Caco-2 (cell line): ENCODE measurements around the gene PTEN. TPM values are rescaled to one million over a fixed set of nuclear protein-coding genes. Genes with fewer than 3 reads are reported as not detected.

Source experiments
- BruUV-seq: library from RNA; stranded (reverse); fragments of 400-500 nt; replicated peaks from 2 replicates; lab custom pipeline; 2021; lab: Mats Ljungman, UMichigan
- CTCF ChIA-PET: fragments of 300-600 bp; sonication (Branson Sonifier 250); formaldehyde crosslinking; loops from one replicate; lab custom pipeline; 2022; ENCODE audit warnings: antibody characterized with exemption; lab: Charles Lee
- POLR2A ChIA-PET: fragments of 300-600 bp; sonication (Branson Sonifier 250); formaldehyde crosslinking; loops from one replicate; lab custom pipeline; 2022; ENCODE audit warnings: antibody characterized with exemption; lab: Charles Lee
- DNase-seq, 2 experiments: peaks; one replicate each; pipeline versions ENCODE4 v3.0.0 to v3.0.0-alpha.2; 2020 to 2022
- H3K27me3 ChIP-seq: replicated peaks from 2 replicates; pipeline ENCODE4 v1.6.0; 2011; ENCODE audit warnings: low read length; ENCODE audit not compliant: control insufficient read depth, insufficient read depth
- H3K36me3 ChIP-seq: 2 replicates; pipeline ENCODE4 v1.5.1; 2011; ENCODE audit warnings: low read length; ENCODE audit not compliant: control insufficient read depth, insufficient read depth
- H3K4me1 ChIP-seq: fragments of 250-450 bp; sonication (Bioruptor Pico); 2 replicates; pipeline ENCODE4 v1.5.1; 2020; ENCODE audit warnings: mild to moderate bottlenecking
- H3K4me3 ChIP-seq: 2 replicates; pipeline ENCODE4 v1.5.1; 2011; ENCODE audit warnings: low read depth, mild to moderate bottlenecking, control low read depth, low read length
- H3K9me3 ChIP-seq: fragments of 250-450 bp; sonication (Bioruptor Pico); 2 replicates; pipeline ENCODE4 v1.5.1; 2020; ENCODE audit warnings: mild to moderate bottlenecking, moderate library complexity
- H3K27ac Mint-ChIP-seq: one replicate; pipeline ENCODE4 v1.8.0; 2022; ENCODE audit warnings: mixed read lengths; ENCODE audit not compliant: unreplicated experiment
- H3K27me3 Mint-ChIP-seq: one replicate; pipeline ENCODE4 v1.8.0; 2022; ENCODE audit warnings: mixed read lengths; ENCODE audit not compliant: insufficient read depth, unreplicated experiment
- H3K36me3 Mint-ChIP-seq: one replicate; pipeline ENCODE4 v1.8.0; 2022; ENCODE audit warnings: mild to moderate bottlenecking, mixed read lengths; ENCODE audit not compliant: insufficient read depth, unreplicated experiment
- H3K4me1 Mint-ChIP-seq: one replicate; pipeline ENCODE4 v1.8.0; 2022; ENCODE audit warnings: low read depth, mixed read lengths; ENCODE audit not compliant: unreplicated experiment
- H3K4me3 Mint-ChIP-seq: one replicate; pipeline ENCODE4 v1.8.0; 2022; ENCODE audit warnings: mild to moderate bottlenecking, moderate library complexity, mixed read lengths; ENCODE audit not compliant: unreplicated experiment
- H3K9me3 Mint-ChIP-seq: one replicate; pipeline ENCODE4 v1.8.0; 2022; ENCODE audit warnings: mixed read lengths; ENCODE audit not compliant: unreplicated experiment
- CTCF ChIP-seq, 2 experiments: fragments of 200-600 bp in 1 of 2; IDR thresholded peaks; 1 replicate in 1 of 2; 2 replicates in 1 of 2; pipeline versions ENCODE4 v1.5.1 to v1.8.0; 2011 to 2022; ENCODE audit warnings: antibody characterized with exemption in 1 of 2, control low read depth in 1 of 2, inconsistent platforms in 1 of 2, low read depth in 1 of 2, low read length in 1 of 2, mild to moderate bottlenecking in 1 of 2, moderate library complexity in 1 of 2; ENCODE audit not compliant: insufficient read depth in 1 of 2, severe bottlenecking in 1 of 2, unreplicated experiment in 1 of 2
- intact Hi-C: fragments of 100-400 bp; cut with micrococcal nuclease; formaldehyde crosslinking; loops from one replicate; pipeline ENCODE4 v1.10.0; 2022; ENCODE audit not compliant: unreplicated experiment
- total RNA-seq: library from RNA; stranded (reverse); gene quantifications from 2 replicates; pipeline ENCODE4 v1.2.3, GENCODE V29; 2022

Gene PTEN
- total RNA-seq, 1 experiment from 2014 or later = 56.3 TPM

DNA sequence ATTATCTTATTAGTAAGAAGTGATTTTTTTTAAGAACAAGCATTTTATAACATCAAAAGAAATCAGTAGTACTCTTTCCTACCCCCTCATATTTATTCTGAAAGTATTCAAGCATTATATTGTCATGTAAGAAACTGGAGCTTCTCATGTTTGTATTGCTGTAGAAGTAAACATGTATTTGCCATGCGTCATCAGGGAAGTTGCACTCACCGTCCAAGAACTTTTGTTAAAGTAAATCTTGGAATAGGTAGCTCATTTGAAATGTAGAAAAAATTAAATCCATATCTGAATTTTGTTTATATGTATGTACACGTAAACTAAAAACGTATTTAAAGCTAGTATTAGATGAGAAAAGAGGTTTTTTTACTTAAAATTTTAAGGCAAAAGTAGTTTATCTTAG is 96.8 kb downstream of the PTEN start:
- no peak for TF ChIP-seq CTCF (IDR thresholded peaks at IDR 0.05; ENCODE audit: insufficient read depth in 1 of 2, low read depth in 1 of 2, low read length in 1 of 2, severe bottlenecking in 1 of 2, unreplicated experiment in 1 of 2)
- DNase-seq = no peak
- H3K27me3 ChIP-seq = no peaks in the 10 kb centered on the region
- no peaks in the 10 kb centered on the region for H3K9me3 Mint-ChIP-seq
- peaks cover 12% of the 10 kb centered on the region for H3K4me1 Mint-ChIP-seq
- H3K4me1 ChIP-seq = peaks cover 7% of the 10 kb centered on the region; the same call in 1 of the 2 replicates
- H3K4me3 ChIP-seq = no peak overlapping the region
- ChIA-PET CTCF (interaction anchor here (0.6 kb wide), 1 partner anchor 98 kb away, joined by 3 read pairs; no protein-coding TSS in a partner anchor), POLR2A (no interaction called here)
- no peaks in the 10 kb centered on the region for H3K9me3 ChIP-seq
- no peaks in the 10 kb centered on the region for H3K27me3 Mint-ChIP-seq
- intact Hi-C loops = no loop called here
- no peaks in the 10 kb centered on the region; the same call in 1 of the 2 replicates for H3K36me3 ChIP-seq
- no peak overlapping the region for H3K4me3 Mint-ChIP-seq
- peaks cover 10% of the 10 kb centered on the region for H3K36me3 Mint-ChIP-seq
- no peak overlapping the region for H3K27ac Mint-ChIP-seq
- BruUV-seq = no TSS peak

DNA sequence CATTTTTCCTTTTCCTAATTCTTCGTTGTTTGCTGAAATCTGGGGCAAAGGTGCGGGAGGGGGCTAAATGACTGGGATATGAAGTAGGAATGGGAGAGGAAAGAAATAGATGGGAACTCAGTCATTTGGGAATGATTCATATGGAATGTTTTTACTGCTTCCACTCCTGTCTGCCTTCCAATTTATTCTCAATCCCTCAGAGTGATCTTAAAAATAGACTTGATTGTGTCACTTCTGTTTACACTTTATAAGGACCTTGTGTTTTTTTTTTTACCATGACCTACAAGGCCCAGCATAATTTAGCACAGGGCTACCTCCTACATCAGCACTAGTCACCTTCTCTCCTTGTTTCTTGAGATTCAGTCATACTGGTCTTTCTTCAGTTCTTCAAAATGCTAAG is 97.9 kb downstream of the PTEN start:
- no peak for TF ChIP-seq CTCF (IDR thresholded peaks at IDR 0.05; ENCODE audit: insufficient read depth in 1 of 2, low read depth in 1 of 2, low read length in 1 of 2, severe bottlenecking in 1 of 2, unreplicated experiment in 1 of 2)
- Histone ChIP-seq H3K36me3 (no peaks in the 10 kb centered on the region; the same call in 1 of the 2 replicates), H3K27me3 (no peaks in the 10 kb centered on the region), H3K4me1 (no peaks in the 10 kb centered on the region), H3K9me3 (no peaks in the 10 kb centered on the region), H3K4me3 (no peak overlapping the region)
- ChIA-PET CTCF (no interaction called here), POLR2A (no interaction called here)
- H3K4me3 Mint-ChIP-seq = no peak overlapping the region
- H3K27me3 Mint-ChIP-seq = no peaks in the 10 kb centered on the region
- no peak overlapping the region for H3K27ac Mint-ChIP-seq
- intact Hi-C loops = no loop called here
- peaks cover 10% of the 10 kb centered on the region for H3K36me3 Mint-ChIP-seq
- H3K9me3 Mint-ChIP-seq = no peaks in the 10 kb centered on the region
- peaks cover 12% of the 10 kb centered on the region for H3K4me1 Mint-ChIP-seq
- BruUV-seq = no TSS peak
- DNase-seq = no peak

GRCh38 chr10:87966459-87966858 is 103.0 kb downstream of the PTEN start:
- Mint-ChIP-seq H3K9me3 (no peaks in the 10 kb centered on the region), H3K4me1 (peaks cover 5% of the 10 kb centered on the region), H3K27me3 (no peaks in the 10 kb centered on the region), H3K27ac (no peak overlapping the region), H3K4me3 (no peak overlapping the region), H3K36me3 (peaks cover 4% of the 10 kb centered on the region)
- ChIA-PET POLR2A (no interaction called here), CTCF (no interaction called here)
- DNase-seq = no peak
- no peak for TF ChIP-seq CTCF (IDR thresholded peaks at IDR 0.05; ENCODE audit: insufficient read depth in 1 of 2, low read depth in 1 of 2, low read length in 1 of 2, severe bottlenecking in 1 of 2, unreplicated experiment in 1 of 2)
- BruUV-seq = no TSS peak
- H3K36me3 ChIP-seq = no peaks in the 10 kb centered on the region; the same call in 1 of the 2 replicates
- H3K9me3 ChIP-seq = no peaks in the 10 kb centered on the region
- intact Hi-C loops = no loop called here
- H3K4me1 ChIP-seq = no peaks in the 10 kb centered on the region
- H3K27me3 ChIP-seq = no peaks in the 10 kb centered on the region
- no peak overlapping the region for H3K4me3 ChIP-seq
